Nephron (organoid): ENCODE results near the gene LPCAT2.

ENCODE experiments used
- H3K27ac Mint-ChIP-seq, 3 experiments: 2 replicates each; pipeline ENCODE4 v1.8.0; 2020; ENCODE audit warnings: mixed read lengths in 3 of 3, mild to moderate bottlenecking in 2 of 3, moderate library complexity in 1 of 3
- H3K27me3 Mint-ChIP-seq: 2 replicates; pipeline ENCODE4 v1.8.0; 2021; ENCODE audit warnings: low read depth, mild to moderate bottlenecking, moderate library complexity, mixed read lengths
- H3K36me3 Mint-ChIP-seq: 2 replicates; pipeline ENCODE4 v1.8.0; 2020; ENCODE audit warnings: low read depth, mixed read lengths
- H3K4me1 Mint-ChIP-seq: 2 replicates; pipeline ENCODE4 v1.8.0; 2020; ENCODE audit warnings: mixed read lengths
- H3K4me3 Mint-ChIP-seq, 3 experiments: 2 replicates each; pipeline ENCODE4 v1.8.0; 2020; ENCODE audit warnings: mild to moderate bottlenecking in 3 of 3, mixed read lengths in 3 of 3, moderate library complexity in 2 of 3
- H3K9me3 Mint-ChIP-seq: 2 replicates; pipeline ENCODE4 v1.8.0; 2020; ENCODE audit warnings: mixed read lengths
- TF ChIP-seq, protein P1 (sequence below), 3 experiments: fragments of 200-600 bp; sonication (generic); IDR thresholded peaks; one replicate each; pipeline ENCODE4 v1.5.0; 2021; ENCODE audit warnings: antibody characterized with exemption in 3 of 3; ENCODE audit not compliant: unreplicated experiment in 3 of 3

LPCAT2 gene

DNA sequence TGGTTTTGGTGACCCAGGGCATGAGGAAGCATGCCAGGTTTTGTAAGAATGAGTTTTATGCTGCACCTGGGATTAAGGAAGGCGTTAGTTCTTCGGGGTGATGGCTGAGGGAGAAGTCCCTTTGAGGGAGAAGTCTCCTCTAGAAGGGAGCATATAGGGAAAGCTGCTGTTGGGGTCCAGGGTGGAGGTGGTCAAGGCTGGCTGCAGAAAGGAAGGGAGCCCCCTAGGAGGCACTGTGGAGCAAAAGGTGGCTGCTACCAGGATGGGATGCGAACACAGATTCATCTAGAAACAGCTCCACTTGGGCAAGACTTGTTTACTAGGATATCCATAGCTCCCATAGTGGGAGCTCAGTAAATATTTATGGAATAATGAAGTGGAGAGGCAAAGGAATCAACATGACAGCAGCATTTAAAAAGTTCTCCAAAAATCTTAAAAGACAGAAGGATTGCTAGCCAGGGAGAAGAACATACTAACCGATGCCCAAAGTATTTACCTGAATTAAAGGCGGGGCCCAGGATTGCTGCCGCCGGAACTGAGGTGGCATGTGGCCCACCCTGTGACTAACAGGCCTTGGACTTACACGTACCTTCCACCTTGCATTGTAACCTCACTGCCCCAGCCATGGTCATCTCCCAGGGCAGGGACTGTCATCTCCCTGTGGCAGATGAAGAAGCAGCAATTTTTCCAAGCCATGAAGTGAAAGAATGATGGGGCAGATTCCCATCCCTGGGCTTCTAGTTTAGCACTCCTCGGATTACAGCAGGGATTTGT lies 7.1 kb upstream of the LPCAT2 start:
- TF ChIP-seq, protein P1, sequence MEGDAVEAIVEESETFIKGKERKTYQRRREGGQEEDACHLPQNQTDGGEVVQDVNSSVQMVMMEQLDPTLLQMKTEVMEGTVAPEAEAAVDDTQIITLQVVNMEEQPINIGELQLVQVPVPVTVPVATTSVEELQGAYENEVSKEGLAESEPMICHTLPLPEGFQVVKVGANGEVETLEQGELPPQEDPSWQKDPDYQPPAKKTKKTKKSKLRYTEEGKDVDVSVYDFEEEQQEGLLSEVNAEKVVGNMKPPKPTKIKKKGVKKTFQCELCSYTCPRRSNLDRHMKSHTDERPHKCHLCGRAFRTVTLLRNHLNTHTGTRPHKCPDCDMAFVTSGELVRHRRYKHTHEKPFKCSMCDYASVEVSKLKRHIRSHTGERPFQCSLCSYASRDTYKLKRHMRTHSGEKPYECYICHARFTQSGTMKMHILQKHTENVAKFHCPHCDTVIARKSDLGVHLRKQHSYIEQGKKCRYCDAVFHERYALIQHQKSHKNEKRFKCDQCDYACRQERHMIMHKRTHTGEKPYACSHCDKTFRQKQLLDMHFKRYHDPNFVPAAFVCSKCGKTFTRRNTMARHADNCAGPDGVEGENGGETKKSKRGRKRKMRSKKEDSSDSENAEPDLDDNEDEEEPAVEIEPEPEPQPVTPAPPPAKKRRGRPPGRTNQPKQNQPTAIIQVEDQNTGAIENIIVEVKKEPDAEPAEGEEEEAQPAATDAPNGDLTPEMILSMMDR (IDR thresholded peaks at IDR 0.05; ENCODE audit: unreplicated experiment in 3 of 3) = no peak
- Mint-ChIP-seq H3K36me3 (peaks cover 48% of the 10 kb centered on the region), H3K9me3 (no peaks in the 10 kb centered on the region)

DNA sequence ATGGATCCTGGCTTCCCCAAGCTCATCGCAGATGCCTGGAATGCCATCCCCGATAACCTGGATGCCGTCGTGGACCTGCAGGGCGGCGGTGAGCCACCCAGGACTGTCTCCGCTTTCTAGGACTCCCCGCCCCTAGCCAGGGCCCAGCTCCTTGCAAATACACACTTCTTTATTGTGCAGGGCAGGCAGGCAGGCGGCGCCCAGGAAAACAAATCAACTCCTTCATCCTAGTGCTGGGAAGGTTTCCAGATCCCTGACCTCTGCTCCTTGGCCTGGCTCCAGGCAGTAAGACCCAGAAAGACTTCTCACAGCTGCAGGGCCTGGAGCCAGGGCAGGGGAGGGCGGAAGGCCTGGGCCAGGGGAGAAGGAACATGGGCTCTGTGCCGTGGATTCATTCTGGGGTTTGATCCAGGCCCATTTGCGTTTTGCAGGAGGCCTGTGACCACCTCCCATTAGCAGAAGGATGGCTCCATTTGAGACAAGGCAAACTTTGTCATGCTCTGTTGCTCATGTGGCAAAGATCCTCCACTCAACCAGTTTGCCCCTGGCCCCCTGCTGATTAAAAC lies 6.0 kb upstream of the LPCAT2 start:
- Mint-ChIP-seq H3K4me1 (peaks cover 46% of the 10 kb centered on the region), H3K9me3 (no peaks in the 10 kb centered on the region)

More for the DNA sequence above, 7.1 kb upstream of the LPCAT2 start:
- peaks cover 50% of the 10 kb centered on the region for H3K4me1 Mint-ChIP-seq
- H3K4me3 Mint-ChIP-seq = no peak overlapping the region
- peak overlapping the region; percentile 50 to 93 (median 88) for H3K27ac Mint-ChIP-seq
- no peaks in the 10 kb centered on the region for H3K27me3 Mint-ChIP-seq

DNA sequence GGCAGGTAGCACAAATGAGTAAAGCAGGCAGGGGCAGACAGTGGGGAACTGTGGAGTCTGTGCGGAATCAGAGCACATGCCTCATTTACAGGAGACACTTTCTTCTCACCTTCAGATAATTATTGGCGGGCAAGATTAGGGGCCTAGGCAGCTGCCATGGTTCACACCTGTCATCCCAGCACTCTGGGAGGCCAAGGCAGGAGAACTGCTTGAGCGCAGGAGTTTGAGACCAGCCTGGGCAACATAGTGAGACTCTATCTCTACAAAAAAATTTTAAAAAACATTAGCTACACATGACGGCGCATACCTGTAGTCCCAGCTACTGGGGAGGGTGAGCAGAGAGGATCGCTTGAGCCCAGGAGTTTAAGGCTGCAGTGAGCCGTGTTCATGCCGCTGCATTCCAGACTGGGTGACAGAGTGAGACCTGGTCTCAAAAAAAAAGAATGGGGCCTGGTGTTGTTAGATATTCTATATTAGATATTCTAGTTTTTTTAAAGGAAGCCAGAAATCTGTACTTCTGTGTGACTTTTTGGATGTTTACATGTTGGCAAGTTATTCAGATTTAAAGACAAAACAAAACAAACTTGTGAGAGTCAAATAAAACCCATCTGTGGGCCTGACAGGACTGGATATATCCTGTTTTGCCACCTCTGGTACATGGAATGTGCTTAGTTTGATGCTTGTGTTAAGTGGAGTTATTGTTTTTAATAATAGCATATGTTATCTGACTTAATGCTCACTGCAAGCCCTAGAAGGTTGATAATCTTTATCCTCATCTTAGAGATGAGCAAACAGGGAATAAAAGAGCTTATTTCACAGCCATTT lies 4.9 kb upstream of the LPCAT2 start:
- no peaks in the 10 kb centered on the region for H3K27me3 Mint-ChIP-seq
- H3K9me3 Mint-ChIP-seq = no peaks in the 10 kb centered on the region
- TF ChIP-seq, protein P1 (IDR thresholded peaks at IDR 0.05; ENCODE audit: unreplicated experiment in 3 of 3) = no peak
- H3K36me3 Mint-ChIP-seq = peaks cover 46% of the 10 kb centered on the region
- no peak overlapping the region for H3K4me3 Mint-ChIP-seq
- peaks cover 46% of the 10 kb centered on the region for H3K4me1 Mint-ChIP-seq
- peak overlapping the region; percentile 36 to 88 (median 56) for H3K27ac Mint-ChIP-seq

More for the DNA sequence above, 6.0 kb upstream of the LPCAT2 start:
- TF ChIP-seq, protein P1 (IDR thresholded peaks at IDR 0.05; ENCODE audit: unreplicated experiment in 3 of 3) = peak in 1 of 3 experiments; percentile 20
- Mint-ChIP-seq H3K27me3 (no peaks in the 10 kb centered on the region), H3K27ac (peak overlapping the region; percentile 73 to 88 (median 86)), H3K4me3 (peak overlapping the region in 1 of 3 experiments; percentile 35), H3K36me3 (peaks cover 49% of the 10 kb centered on the region)

DNA sequence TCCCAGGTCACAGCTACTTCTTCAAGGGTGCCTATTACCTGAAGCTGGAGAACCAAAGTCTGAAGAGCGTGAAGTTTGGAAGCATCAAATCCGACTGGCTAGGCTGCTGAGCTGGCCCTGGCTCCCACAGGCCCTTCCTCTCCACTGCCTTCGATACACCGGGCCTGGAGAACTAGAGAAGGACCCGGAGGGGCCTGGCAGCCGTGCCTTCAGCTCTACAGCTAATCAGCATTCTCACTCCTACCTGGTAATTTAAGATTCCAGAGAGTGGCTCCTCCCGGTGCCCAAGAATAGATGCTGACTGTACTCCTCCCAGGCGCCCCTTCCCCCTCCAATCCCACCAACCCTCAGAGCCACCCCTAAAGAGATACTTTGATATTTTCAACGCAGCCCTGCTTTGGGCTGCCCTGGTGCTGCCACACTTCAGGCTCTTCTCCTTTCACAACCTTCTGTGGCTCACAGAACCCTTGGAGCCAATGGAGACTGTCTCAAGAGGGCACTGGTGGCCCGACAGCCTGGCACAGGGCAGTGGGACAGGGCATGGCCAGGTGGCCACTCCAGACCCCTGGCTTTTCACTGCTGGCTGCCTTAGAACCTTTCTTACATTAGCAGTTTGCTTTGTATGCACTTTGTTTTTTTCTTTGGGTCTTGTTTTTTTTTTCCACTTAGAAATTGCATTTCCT lies 3.4 kb upstream of the LPCAT2 start:
- Mint-ChIP-seq H3K4me3 (no peak overlapping the region), H3K4me1 (peaks cover 39% of the 10 kb centered on the region), H3K27me3 (no peaks in the 10 kb centered on the region), H3K27ac (no peak overlapping the region), H3K36me3 (peaks cover 44% of the 10 kb centered on the region), H3K9me3 (peaks cover 2% of the 10 kb centered on the region)
- TF ChIP-seq, protein P1 (IDR thresholded peaks at IDR 0.05; ENCODE audit: unreplicated experiment in 3 of 3) = no peak

DNA sequence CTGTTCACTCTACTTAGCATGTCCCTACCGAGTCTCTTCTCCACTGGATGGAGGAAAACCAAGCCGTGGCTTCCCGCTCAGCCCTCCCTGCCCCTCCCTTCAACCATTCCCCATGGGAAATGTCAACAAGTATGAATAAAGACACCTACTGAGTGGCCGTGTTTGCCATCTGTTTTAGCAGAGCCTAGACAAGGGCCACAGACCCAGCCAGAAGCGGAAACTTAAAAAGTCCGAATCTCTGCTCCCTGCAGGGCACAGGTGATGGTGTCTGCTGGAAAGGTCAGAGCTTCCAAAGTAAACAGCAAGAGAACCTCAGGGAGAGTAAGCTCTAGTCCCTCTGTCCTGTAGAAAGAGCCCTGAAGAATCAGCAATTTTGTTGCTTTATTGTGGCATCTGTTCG lies 2.8 kb upstream of the LPCAT2 start:
- Mint-ChIP-seq H3K27ac (no peak overlapping the region), H3K4me1 (peaks cover 33% of the 10 kb centered on the region), H3K36me3 (peaks cover 40% of the 10 kb centered on the region), H3K27me3 (no peaks in the 10 kb centered on the region), H3K4me3 (no peak overlapping the region), H3K9me3 (peaks cover 2% of the 10 kb centered on the region)
- TF ChIP-seq, protein P1 (IDR thresholded peaks at IDR 0.05; ENCODE audit: unreplicated experiment in 3 of 3) = no peak
